Measurements from ENCODE around the gene ASMTL.
A peak's percentile ranks its signal among the peaks of the same experiment; 100 is the strongest.

The ASMTL gene

GRCh38 chrX:1419545-1420355 is 33.0 kb downstream of the ASMTL start:
- no peak for TF ChIP-seq ZFP30 (CRISPR knock-in tag; IDR thresholded peaks at IDR 0.05)
- no peak for TF ChIP-seq ZNF565 (CRISPR knock-in tag; conservative IDR thresholded peaks at IDR 0.05; ENCODE audit: low read depth)
- TF ChIP-seq CSRNP3 (CRISPR knock-in tag; IDR thresholded peaks at IDR 0.05), result no peak
- TF ChIP-seq TOX (CRISPR knock-in tag; IDR thresholded peaks at IDR 0.05; ENCODE audit: borderline replicate concordance), result no peak
- TF ChIP-seq PATZ1 (CRISPR knock-in tag; IDR thresholded peaks at IDR 0.05; ENCODE audit: borderline replicate concordance), result no peak
- TF ChIP-seq SNAI2 (CRISPR knock-in tag; IDR thresholded peaks at IDR 0.05), result no peak
- no peak for TF ChIP-seq GLIS3 (CRISPR knock-in tag; IDR thresholded peaks at IDR 0.05)
- no peak for TF ChIP-seq CREB5 (CRISPR knock-in tag; IDR thresholded peaks at IDR 0.05; ENCODE audit: low read depth)
- TF ChIP-seq BACH2 (CRISPR knock-in tag; IDR thresholded peaks at IDR 0.05; ENCODE audit: borderline replicate concordance), result no peak
- TF ChIP-seq ESRRG (CRISPR knock-in tag; IDR thresholded peaks at IDR 0.05), result no peak
- no peak for TF ChIP-seq TCF4 (CRISPR knock-in tag; IDR thresholded peaks at IDR 0.05; ENCODE audit: borderline replicate concordance)
- no peak for TF ChIP-seq ZFP3 (CRISPR knock-in tag; IDR thresholded peaks at IDR 0.05)
- TF ChIP-seq PPARA (CRISPR knock-in tag; IDR thresholded peaks at IDR 0.05; ENCODE audit: borderline replicate concordance), result no peak
- no peak for TF ChIP-seq ZNF70 (CRISPR knock-in tag; IDR thresholded peaks at IDR 0.05)
- no peak for TF ChIP-seq ZC3H10 (CRISPR knock-in tag; IDR thresholded peaks at IDR 0.05)
- TF ChIP-seq ISL1 (CRISPR knock-in tag; IDR thresholded peaks at IDR 0.05), result no peak
- no peak for TF ChIP-seq OSR1 (CRISPR knock-in tag; IDR thresholded peaks at IDR 0.05)
- TF ChIP-seq ARNTL (CRISPR knock-in tag; IDR thresholded peaks at IDR 0.05; ENCODE audit: borderline replicate concordance, low read depth), result no peak
- TF ChIP-seq TSHZ2 (CRISPR knock-in tag; IDR thresholded peaks at IDR 0.05), result no peak
- ATAC-seq, result peak; percentile 11

- peak; percentile 4; the same call in 2 of the 3 replicates for ATAC-seq
- no peak for TF ChIP-seq OSR1 (CRISPR knock-in tag; IDR thresholded peaks at IDR 0.05)
- no peak for TF ChIP-seq ESRRG (CRISPR knock-in tag; IDR thresholded peaks at IDR 0.05)
- no peak for TF ChIP-seq TSHZ2 (CRISPR knock-in tag; IDR thresholded peaks at IDR 0.05)
- TF ChIP-seq ARNTL (CRISPR knock-in tag; IDR thresholded peaks at IDR 0.05; ENCODE audit: borderline replicate concordance, low read depth), result no peak
- TF ChIP-seq CSDC2 (CRISPR knock-in tag; IDR thresholded peaks at IDR 0.05), result no peak
- no peak for TF ChIP-seq TCF4 (CRISPR knock-in tag; IDR thresholded peaks at IDR 0.05; ENCODE audit: borderline replicate concordance)
Observed at GRCh38 chrX:1418901-1419544, 33.7 kb downstream of the ASMTL start.
